Activated T-cell treated with anti-CD3 and anti-CD28 coated beads, Interleukin-2, amount 50 U/mL, for 24 hours (primary cell): Measurements from ENCODE around the gene CD96.

Experiments used
- DNase-seq: peaks from one replicate; pipeline ENCODE4 v3.0.0-alpha.2; 2020
- H3K27ac Mint-ChIP-seq: 2 replicates; pipeline ENCODE4 v1.8.0; 2020; ENCODE audit warnings: mild to moderate bottlenecking, mixed read lengths
- H3K27me3 Mint-ChIP-seq: 2 replicates; pipeline ENCODE4 v1.8.0; 2020; ENCODE audit warnings: mixed read lengths
- H3K36me3 Mint-ChIP-seq: 2 replicates; pipeline ENCODE4 v1.8.0; 2020; ENCODE audit warnings: low read depth, mixed read lengths
- H3K4me1 Mint-ChIP-seq: 2 replicates; pipeline ENCODE4 v1.8.0; 2020; ENCODE audit warnings: low read depth, mixed read lengths
- H3K4me3 Mint-ChIP-seq: 2 replicates; pipeline ENCODE4 v1.8.0; 2020; ENCODE audit warnings: mild to moderate bottlenecking, moderate library complexity, mixed read lengths
- H3K9me3 Mint-ChIP-seq: 2 replicates; pipeline ENCODE4 v1.8.0; 2020; ENCODE audit warnings: mixed read lengths

CD96 gene

DNA sequence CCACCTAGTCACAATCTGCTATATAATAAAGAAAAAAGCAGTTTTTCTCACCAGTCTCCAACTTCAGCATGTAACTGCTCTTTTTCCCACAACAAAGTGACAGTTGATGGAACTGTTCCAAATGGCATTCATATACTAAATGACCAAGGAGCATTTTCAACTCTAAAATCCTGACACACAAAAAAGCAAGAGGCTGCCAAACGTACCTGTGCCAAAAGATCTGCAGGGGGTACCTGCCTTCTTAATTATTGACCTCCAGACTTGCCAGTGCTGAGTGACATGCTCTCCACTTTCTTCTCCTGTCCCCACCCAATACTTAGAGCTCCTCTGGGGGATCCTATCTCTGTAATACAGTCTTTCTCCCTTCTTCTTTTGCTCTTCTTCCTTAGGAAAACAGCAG is 35.1 kb downstream of the CD96 start:
- Mint-ChIP-seq H3K36me3 (peaks cover 79% of the 10 kb centered on the region), H3K4me1 (peaks cover 86% of the 10 kb centered on the region), H3K9me3 (no peaks in the 10 kb centered on the region), H3K27ac (peak overlapping the region; percentile 28), H3K4me3 (no peak overlapping the region), H3K27me3 (no peaks in the 10 kb centered on the region)
- no peak for DNase-seq

DNA sequence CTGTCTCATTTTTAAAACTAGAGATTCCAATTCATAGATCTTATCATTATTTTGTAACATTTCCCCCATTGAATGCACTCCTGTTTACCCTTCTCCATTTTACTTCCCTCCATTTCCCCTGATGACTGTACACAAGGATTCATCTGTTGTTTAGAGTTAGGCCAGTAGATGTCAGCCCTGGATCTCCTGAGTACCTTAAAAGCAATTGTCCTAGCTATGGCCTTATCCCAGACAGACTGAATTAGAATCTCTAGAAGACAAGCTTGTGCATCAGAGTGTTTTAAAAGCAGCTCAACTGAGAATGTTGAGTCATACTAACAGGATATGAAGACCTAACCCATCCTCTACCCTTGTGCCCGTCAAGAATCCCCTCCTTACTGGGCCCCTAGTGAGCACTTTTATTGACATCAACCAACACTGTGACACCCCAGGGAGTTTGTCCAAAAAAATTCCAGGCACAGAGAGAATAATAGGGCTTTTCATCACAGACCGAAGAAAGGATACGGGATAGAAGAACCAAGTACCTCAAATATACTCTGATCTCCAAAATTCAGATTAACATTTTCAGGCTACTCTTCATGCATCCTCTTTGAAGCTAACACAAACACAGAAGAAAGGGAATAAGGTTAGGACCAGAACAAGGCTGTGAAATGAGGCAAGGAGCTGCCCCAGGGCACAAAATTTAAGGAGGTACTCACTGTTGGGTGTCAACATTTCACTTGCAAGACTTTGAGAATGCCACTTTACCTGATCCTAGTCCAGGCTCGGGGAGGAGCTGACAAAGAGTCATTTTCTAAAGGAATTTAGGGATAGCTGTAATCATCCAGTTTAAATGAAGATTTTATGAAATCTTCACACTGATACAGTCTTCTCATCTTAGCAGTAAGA is 36.0 kb downstream of the CD96 start:
- H3K27me3 Mint-ChIP-seq, result no peaks in the 10 kb centered on the region
- peak overlapping the region; percentile 13 for H3K4me3 Mint-ChIP-seq
- H3K4me1 Mint-ChIP-seq, result peaks cover 86% of the 10 kb centered on the region
- DNase-seq, result no peak
- H3K27ac Mint-ChIP-seq, result peak overlapping the region; percentile 88
- peaks cover 7% of the 10 kb centered on the region for H3K9me3 Mint-ChIP-seq
- H3K36me3 Mint-ChIP-seq, result peaks cover 81% of the 10 kb centered on the region

DNA sequence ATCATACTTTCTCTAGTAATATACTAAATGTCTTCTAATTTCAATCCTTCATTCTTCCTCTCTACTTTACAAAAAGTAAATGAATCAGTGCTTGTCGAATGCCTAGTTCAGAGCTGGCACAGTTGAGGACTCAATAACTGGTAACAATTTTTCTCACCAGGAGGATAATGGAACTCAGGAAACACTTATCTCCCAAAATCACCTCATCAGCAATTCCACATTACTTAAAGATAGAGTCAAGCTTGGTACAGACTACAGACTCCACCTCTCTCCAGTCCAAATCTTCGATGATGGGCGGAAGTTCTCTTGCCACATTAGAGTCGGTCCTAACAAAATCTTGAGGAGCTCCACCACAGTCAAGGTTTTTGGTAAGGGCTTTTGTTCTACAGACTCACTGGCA is 36.9 kb downstream of the CD96 start:
- Mint-ChIP-seq H3K27ac (peak overlapping the region; percentile 88), H3K9me3 (peaks cover 8% of the 10 kb centered on the region), H3K36me3 (peaks cover 83% of the 10 kb centered on the region), H3K4me3 (no peak overlapping the region), H3K4me1 (peaks cover 85% of the 10 kb centered on the region), H3K27me3 (no peaks in the 10 kb centered on the region)
- no peak for DNase-seq

DNA sequence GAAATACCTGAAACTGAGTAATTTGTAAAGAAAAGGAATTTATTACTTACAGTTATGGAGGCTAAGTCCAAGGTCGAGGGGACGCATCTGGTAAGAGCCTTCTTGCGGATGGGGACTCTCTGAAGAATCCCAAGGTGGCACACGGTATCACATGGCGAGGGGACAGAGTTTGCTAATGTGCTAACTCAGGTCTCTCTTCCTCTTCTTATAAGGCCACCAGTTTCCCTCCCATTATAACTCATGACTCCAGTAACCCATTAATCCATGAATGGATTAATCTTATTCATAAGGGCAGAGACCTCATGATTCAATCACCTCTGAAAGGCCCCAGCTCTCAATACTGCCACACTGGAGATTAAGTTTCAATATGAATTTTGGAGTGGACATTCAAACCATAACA is 37.5 kb downstream of the CD96 start:
- no peaks in the 10 kb centered on the region for H3K27me3 Mint-ChIP-seq
- no peak for DNase-seq
- peaks cover 87% of the 10 kb centered on the region for H3K4me1 Mint-ChIP-seq
- H3K27ac Mint-ChIP-seq, result peak overlapping the region; percentile 71
- H3K4me3 Mint-ChIP-seq, result no peak overlapping the region
- peaks cover 14% of the 10 kb centered on the region for H3K9me3 Mint-ChIP-seq
- peaks cover 88% of the 10 kb centered on the region for H3K36me3 Mint-ChIP-seq

DNA sequence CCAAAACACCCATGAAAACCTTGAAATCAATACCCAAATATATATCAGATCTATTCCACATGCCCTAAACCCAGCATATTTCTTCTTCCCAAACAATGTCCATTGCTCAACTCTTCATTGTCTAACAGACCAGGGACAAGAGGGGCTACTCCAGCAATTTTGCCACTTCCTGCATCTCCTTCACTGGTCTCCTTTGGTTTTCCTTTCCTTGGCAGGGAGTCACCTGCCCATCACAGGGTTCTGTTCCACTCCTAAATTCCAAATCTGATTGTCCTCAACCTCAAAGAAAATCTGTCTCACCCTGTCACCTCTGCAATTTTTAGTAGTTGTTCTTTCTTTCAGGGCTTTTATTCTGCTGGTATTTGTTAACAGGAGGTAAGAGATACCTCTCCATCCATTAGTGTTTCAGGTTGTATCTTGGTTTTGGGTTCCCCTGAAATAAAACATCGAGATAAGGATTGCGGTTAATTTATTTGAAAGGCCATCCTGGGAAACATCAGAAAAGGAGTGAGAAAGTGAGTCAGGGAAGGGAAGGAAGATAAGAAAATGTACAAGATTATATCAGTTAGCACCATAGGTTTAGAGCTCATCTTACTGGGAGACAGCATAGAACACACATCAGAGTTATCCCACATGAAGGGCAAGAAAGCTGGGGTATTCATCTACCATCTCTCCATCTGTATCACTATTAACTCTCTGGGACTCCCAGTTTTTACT is 39.6 kb downstream of the CD96 start:
- H3K4me1 Mint-ChIP-seq, result peaks cover 91% of the 10 kb centered on the region
- DNase-seq, result no peak
- peaks cover 17% of the 10 kb centered on the region for H3K9me3 Mint-ChIP-seq
- peaks cover 93% of the 10 kb centered on the region for H3K36me3 Mint-ChIP-seq
- H3K27me3 Mint-ChIP-seq, result no peaks in the 10 kb centered on the region
- no peak overlapping the region for H3K4me3 Mint-ChIP-seq
- peak overlapping the region; percentile 90 for H3K27ac Mint-ChIP-seq

DNA sequence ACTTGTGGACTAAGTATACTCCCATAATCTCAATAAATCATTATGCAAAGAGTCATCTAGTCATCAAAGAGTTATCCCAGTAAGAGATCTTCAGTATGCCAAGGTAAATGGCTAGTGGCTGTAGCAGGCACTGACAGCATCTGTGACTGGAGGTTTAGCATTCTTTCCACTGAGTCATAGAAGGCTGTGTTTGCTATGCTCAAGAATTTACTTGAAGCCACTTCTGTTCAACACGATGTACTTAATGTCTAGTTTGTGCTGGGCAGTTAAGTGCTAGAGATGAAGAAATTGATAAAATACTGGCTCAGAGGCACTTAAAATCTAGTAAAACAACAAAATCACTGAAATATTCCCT is 40.1 kb downstream of the CD96 start:
- peaks cover 20% of the 10 kb centered on the region for H3K9me3 Mint-ChIP-seq
- peaks cover 94% of the 10 kb centered on the region for H3K36me3 Mint-ChIP-seq
- no peak for DNase-seq
- H3K27me3 Mint-ChIP-seq, result no peaks in the 10 kb centered on the region
- H3K4me1 Mint-ChIP-seq, result peaks cover 91% of the 10 kb centered on the region
- H3K27ac Mint-ChIP-seq, result peak overlapping the region; percentile 90
- no peak overlapping the region for H3K4me3 Mint-ChIP-seq

DNA sequence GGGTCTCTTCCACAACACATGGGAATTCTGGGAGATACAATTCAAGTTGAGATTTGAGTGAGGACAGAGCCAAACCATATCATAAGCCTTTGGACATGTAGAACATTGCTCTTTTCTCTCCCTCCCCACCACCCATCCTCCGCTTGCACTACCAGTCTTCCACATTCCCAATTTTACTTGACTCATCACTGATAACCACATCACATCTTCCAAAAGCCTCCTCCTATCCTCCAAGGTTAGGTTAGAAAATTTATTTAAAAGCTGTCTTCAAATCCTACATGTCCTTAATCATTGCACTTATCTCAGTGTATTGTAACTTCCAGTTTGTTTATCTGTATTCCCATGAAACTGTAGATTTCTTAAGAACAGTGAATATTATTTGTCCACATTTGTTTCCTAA is 42.7 kb downstream of the CD96 start:
- DNase-seq, result no peak
- peaks cover 20% of the 10 kb centered on the region for H3K9me3 Mint-ChIP-seq
- peak overlapping the region; percentile 60 for H3K27ac Mint-ChIP-seq
- H3K4me3 Mint-ChIP-seq, result no peak overlapping the region
- peaks cover 90% of the 10 kb centered on the region for H3K36me3 Mint-ChIP-seq
- H3K27me3 Mint-ChIP-seq, result no peaks in the 10 kb centered on the region
- peaks cover 87% of the 10 kb centered on the region for H3K4me1 Mint-ChIP-seq

DNA sequence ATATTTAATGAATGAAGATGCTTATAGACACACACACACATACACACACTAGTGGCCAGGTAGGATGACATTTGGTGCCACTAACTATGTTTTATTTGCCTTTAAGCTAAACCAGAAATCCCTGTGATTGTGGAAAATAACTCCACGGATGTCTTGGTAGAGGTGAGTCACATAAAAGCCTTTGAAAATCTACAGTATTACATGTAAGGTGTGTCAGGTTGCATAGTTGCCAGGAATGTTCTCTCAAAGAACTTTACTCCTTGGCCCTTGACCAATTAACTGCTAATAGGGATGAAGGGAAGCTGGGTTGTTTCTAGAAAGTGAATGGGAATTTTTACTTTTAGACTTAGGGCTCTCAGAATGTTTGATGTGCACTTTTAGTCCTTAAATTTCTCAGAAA is 43.2 kb downstream of the CD96 start:
- peaks cover 20% of the 10 kb centered on the region for H3K9me3 Mint-ChIP-seq
- peaks cover 87% of the 10 kb centered on the region for H3K4me1 Mint-ChIP-seq
- DNase-seq, result no peak
- no peak overlapping the region for H3K27ac Mint-ChIP-seq
- peaks cover 90% of the 10 kb centered on the region for H3K36me3 Mint-ChIP-seq
- H3K27me3 Mint-ChIP-seq, result no peaks in the 10 kb centered on the region
- H3K4me3 Mint-ChIP-seq, result no peak overlapping the region

DNA sequence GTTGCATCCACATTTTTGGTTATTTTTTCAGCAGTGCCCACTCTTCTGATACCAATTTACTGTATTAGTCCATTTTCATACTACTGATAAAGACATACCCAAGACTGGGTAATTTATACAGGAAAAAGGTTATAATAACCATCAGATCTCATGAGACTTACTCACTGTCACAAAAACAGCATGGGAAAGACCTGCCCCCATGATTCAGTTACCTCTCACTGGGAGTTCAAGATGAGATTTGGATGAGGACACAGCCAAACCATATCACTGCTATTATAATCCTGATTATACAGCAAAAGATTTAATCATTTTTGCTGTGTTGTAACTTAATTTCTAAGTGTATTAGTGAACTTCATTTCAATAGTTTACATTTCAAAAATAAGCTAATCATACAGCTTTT is 46.5 kb downstream of the CD96 start:
- DNase-seq, result no peak
- Mint-ChIP-seq H3K27me3 (no peaks in the 10 kb centered on the region), H3K4me1 (peaks cover 75% of the 10 kb centered on the region), H3K27ac (peak overlapping the region; percentile 55), H3K36me3 (peaks cover 91% of the 10 kb centered on the region), H3K4me3 (no peak overlapping the region), H3K9me3 (peaks cover 13% of the 10 kb centered on the region)

DNA sequence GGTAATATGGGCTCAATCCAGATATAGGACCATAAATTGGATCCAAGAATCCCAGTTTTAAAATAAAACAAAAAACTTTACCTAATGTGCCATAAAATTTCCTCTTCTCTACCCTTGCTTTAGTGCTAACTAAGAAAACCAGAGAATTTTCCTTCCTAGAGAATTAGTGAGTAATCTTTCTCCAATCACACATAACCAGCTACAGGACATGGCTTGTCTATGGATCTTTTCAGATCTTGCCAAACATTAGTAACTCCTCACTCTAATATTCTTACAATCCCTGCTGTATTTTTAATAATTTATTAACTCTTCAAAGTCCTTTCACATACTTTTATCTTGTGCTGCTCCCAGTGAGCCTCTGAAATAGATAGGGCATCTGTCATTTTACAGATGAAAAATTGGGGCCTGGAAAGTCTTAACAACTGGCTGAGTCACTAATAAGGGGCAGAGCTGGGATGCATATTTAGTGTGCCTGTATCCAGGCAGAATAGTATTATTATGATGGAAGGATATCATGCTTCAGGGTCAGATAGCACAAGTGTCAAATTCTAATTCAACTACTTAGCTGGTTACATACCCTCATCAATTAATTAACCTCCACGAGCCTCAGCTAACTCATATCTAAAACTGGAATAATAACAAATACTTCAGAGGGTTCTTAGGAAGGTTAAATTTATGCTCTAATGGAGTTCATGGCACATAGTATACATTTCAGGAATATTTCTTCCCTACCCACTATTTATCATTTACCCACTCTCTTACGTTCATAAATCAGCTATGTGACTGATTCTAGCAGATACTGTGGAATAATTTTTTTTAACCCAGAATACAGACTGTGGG is 47.5 kb downstream of the CD96 start:
- no peak for DNase-seq
- Mint-ChIP-seq H3K36me3 (peaks cover 91% of the 10 kb centered on the region), H3K9me3 (peaks cover 6% of the 10 kb centered on the region), H3K27ac (peak overlapping the region; percentile 75), H3K27me3 (no peaks in the 10 kb centered on the region), H3K4me1 (peaks cover 72% of the 10 kb centered on the region), H3K4me3 (peak overlapping the region; percentile 91)

DNA sequence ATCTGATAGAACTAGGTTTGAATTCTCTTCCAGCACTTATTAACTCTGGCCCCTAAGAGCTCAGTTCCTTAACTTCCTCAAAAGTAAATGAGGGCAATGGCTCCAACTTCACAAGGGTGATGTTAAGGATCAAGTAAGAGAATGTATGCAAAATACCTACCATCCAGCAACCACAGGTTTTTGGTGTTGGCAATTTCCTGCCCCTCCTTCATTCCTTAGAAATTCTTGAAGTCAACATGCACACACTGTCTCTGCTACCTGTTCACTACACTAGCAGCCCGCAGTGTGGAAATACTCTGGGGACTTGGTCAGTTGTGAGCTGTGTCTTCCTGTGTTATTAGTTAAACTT is 48.1 kb downstream of the CD96 start:
- peak overlapping the region; percentile 75 for H3K27ac Mint-ChIP-seq
- H3K4me3 Mint-ChIP-seq, result peak overlapping the region; percentile 91
- peaks cover 6% of the 10 kb centered on the region for H3K9me3 Mint-ChIP-seq
- no peak for DNase-seq
- H3K36me3 Mint-ChIP-seq, result peaks cover 92% of the 10 kb centered on the region
- no peaks in the 10 kb centered on the region for H3K27me3 Mint-ChIP-seq
- H3K4me1 Mint-ChIP-seq, result peaks cover 69% of the 10 kb centered on the region

DNA sequence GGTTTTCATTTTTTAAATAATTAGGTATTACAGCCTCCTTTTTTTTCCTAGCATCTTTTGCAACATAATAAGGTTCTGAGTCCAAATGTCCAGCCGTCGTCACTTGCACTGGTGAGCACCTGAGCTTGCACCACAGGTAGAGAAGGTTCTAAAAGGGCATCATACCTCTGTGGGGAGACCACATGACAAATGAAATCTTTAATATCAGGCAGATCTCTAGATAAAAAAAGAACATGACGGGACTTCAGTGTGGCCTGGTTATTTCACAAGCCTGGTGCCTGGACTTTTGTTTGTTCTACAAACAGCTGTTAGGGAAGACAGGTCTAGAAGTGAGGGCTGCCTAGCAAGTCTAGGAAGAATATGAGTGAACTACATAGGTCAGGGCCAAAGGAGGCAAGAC is 49.6 kb downstream of the CD96 start:
- H3K4me3 Mint-ChIP-seq, result peak overlapping the region; percentile 91
- H3K4me1 Mint-ChIP-seq, result peaks cover 68% of the 10 kb centered on the region
- H3K27me3 Mint-ChIP-seq, result no peaks in the 10 kb centered on the region
- DNase-seq, result no peak
- H3K9me3 Mint-ChIP-seq, result peaks cover 3% of the 10 kb centered on the region
- peaks cover 88% of the 10 kb centered on the region for H3K36me3 Mint-ChIP-seq
- peak overlapping the region; percentile 92 for H3K27ac Mint-ChIP-seq

DNA sequence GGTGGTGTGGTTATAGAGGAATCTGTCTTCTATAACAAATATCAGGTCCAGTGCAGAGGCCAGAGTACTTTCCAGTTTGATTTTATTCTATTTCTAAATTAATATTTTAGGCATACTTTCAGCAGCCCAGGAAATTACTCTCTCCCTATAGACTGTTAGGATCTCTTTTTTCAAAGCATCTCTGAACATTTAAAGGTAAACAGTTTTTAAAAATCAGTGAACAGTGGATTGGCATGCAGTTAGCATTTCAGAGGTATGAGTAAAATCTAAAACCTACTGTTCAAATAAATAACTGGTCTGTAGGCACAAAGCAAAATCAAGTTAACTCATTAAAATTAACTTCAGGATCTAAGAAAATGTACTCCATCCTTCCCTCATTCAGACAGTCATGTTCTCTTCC is 50.1 kb downstream of the CD96 start:
- Mint-ChIP-seq H3K4me3 (peak overlapping the region; percentile 91), H3K4me1 (peaks cover 68% of the 10 kb centered on the region), H3K36me3 (peaks cover 86% of the 10 kb centered on the region), H3K27ac (peak overlapping the region; percentile 92), H3K27me3 (no peaks in the 10 kb centered on the region), H3K9me3 (no peaks in the 10 kb centered on the region)
- no peak for DNase-seq

DNA sequence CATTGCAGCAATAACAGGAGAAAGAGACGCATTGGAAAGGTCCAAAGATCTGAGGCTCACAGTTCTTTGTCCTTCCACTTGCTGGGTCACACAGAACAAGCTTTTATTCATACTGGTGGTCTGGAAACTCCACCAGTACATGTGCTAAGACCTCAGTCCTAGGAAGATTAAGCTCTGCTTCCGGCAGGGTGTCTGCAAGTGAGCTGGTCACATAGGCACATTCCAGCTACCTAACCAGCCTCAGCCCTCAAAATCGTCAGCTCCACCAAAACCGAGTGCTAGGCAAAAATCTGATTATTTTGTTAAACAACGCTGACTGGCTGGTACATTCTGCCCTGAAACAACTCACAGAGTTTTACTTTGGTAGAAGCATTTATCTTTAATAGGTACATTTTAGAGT is 50.9 kb downstream of the CD96 start:
- Mint-ChIP-seq H3K4me1 (peaks cover 68% of the 10 kb centered on the region), H3K4me3 (peak overlapping the region; percentile 91), H3K9me3 (no peaks in the 10 kb centered on the region)

More for the DNA sequence above, 50.9 kb downstream of the CD96 start:
- peaks cover 84% of the 10 kb centered on the region for H3K36me3 Mint-ChIP-seq
- peak overlapping the region; percentile 92 for H3K27ac Mint-ChIP-seq
- no peaks in the 10 kb centered on the region for H3K27me3 Mint-ChIP-seq
- no peak for DNase-seq
